ENCODE results near the gene MTFMT. TPM values are rescaled to one million over a fixed set of nuclear protein-coding genes. Genes with fewer than 3 reads are reported as not detected.
A peak's percentile ranks its signal among the peaks of the same experiment; 100 is the strongest.

Gene MTFMT
- total RNA-seq, 4 donors from 2014 or later: 11.7 to 159 (median 18.1) TPM

GRCh38 chr15:65062726-65063125 is 33.3 kb upstream of the MTFMT start:
- H3K36me3 ChIP-seq: no peaks in the 10 kb centered on the region
- DNase-seq (ENCODE audit: low spot score in 2 of 2): no peak
- H3K9me3 ChIP-seq: no peaks in the 10 kb centered on the region
- H3K27me3 ChIP-seq: peaks cover 17% of the 10 kb centered on the region
- peak overlapping the region; percentile 37 for H3K27ac ChIP-seq
- H3K4me1 ChIP-seq: peaks cover 14% of the 10 kb centered on the region
- TF ChIP-seq EP300 (IDR thresholded peaks at IDR 0.05) (no peak), POLR2A (IDR thresholded peaks at IDR 0.05) (no peak), POLR2AphosphoS5 (IDR thresholded peaks at IDR 0.05) (no peak)
- TF ChIP-seq, protein P1, sequence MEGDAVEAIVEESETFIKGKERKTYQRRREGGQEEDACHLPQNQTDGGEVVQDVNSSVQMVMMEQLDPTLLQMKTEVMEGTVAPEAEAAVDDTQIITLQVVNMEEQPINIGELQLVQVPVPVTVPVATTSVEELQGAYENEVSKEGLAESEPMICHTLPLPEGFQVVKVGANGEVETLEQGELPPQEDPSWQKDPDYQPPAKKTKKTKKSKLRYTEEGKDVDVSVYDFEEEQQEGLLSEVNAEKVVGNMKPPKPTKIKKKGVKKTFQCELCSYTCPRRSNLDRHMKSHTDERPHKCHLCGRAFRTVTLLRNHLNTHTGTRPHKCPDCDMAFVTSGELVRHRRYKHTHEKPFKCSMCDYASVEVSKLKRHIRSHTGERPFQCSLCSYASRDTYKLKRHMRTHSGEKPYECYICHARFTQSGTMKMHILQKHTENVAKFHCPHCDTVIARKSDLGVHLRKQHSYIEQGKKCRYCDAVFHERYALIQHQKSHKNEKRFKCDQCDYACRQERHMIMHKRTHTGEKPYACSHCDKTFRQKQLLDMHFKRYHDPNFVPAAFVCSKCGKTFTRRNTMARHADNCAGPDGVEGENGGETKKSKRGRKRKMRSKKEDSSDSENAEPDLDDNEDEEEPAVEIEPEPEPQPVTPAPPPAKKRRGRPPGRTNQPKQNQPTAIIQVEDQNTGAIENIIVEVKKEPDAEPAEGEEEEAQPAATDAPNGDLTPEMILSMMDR (IDR thresholded peaks at IDR 0.05): no peak
- H3K4me3 ChIP-seq: no peak overlapping the region
- WGBS: 82% methylated on average over 4 of the region's 5 CpGs

- 78% methylated on average over 5 of the region's 5 CpGs for WGBS
- TF ChIP-seq, protein P1 (IDR thresholded peaks at IDR 0.05): no peak
- TF ChIP-seq POLR2AphosphoS5 (IDR thresholded peaks at IDR 0.05): no peak
- H3K27ac ChIP-seq: no peak overlapping the region
- H3K27me3 ChIP-seq: peaks cover 10% of the 10 kb centered on the region
- peak in 1 of 2 donors; percentile 30 for DNase-seq (ENCODE audit: low spot score in 2 of 2)
- H3K9me3 ChIP-seq: no peaks in the 10 kb centered on the region
- H3K4me3 ChIP-seq: no peak overlapping the region
- peaks cover 8% of the 10 kb centered on the region for H3K4me1 ChIP-seq
- H3K36me3 ChIP-seq: no peaks in the 10 kb centered on the region
Measured at GRCh38 chr15:65062061-65062460, 32.6 kb upstream of the MTFMT start.

- Histone ChIP-seq H3K4me1 (peaks cover 8% of the 10 kb centered on the region), H3K9me3 (no peaks in the 10 kb centered on the region), H3K4me3 (no peak overlapping the region), H3K27me3 (no peaks in the 10 kb centered on the region), H3K36me3 (no peaks in the 10 kb centered on the region), H3K27ac (peak overlapping the region; percentile 49)
- no peak for TF ChIP-seq EP300 (IDR thresholded peaks at IDR 0.05)
- TF ChIP-seq, protein P1 (IDR thresholded peaks at IDR 0.05): no peak
- TF ChIP-seq POLR2A (IDR thresholded peaks at IDR 0.05): no peak
- no peak for TF ChIP-seq POLR2AphosphoS5 (IDR thresholded peaks at IDR 0.05)
- DNase-seq (ENCODE audit: low spot score in 2 of 2): peak in 1 of 2 donors; percentile 39
- WGBS: 85% methylated on average over 6 of the region's 6 CpGs
Measured at GRCh38 chr15:65060641-65061397, 31.4 kb upstream of the MTFMT start.

DNA sequence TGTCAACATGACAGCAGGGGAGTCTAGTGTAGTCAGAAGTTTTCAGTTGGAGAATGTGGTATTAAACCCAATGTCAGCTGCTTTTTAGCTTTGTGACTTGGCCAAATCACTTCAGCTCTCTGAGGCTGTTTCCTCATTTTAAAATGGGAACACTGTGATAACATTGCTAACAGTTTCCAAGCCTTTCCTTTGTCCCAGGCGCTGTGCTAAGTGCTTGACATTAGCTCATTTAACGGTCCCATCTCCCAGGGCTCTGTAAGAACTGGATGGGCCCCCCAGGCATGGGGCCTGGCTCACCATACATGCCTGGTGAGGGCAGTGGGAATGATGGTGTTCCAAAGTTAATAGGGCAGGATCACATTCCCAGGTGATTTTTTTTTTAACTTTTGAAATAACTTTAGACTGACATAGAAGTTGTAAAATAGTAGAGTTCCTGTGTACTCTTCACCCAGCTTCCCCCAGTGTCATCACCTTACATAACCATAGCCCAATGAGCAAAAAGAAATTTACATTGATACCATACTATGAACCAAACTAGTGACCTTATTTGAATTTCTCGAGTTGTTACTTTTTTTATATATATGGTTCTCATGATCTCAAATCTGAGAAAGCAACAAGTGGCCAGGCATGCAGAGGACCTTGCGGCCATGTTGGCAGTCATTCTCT is 30.6 kb upstream of the MTFMT start:
- TF ChIP-seq POLR2A (IDR thresholded peaks at IDR 0.05) (no peak), POLR2AphosphoS5 (IDR thresholded peaks at IDR 0.05) (no peak), EP300 (IDR thresholded peaks at IDR 0.05) (no peak)
- TF ChIP-seq, protein P1 (IDR thresholded peaks at IDR 0.05): no peak
- H3K27me3 ChIP-seq: no peaks in the 10 kb centered on the region
- 73% methylated on average over 4 of the region's 4 CpGs for WGBS
- no peaks in the 10 kb centered on the region for H3K36me3 ChIP-seq
- no peak overlapping the region for H3K4me3 ChIP-seq
- H3K27ac ChIP-seq: peak overlapping the region; percentile 49
- no peaks in the 10 kb centered on the region for H3K9me3 ChIP-seq
- H3K4me1 ChIP-seq: peaks cover 8% of the 10 kb centered on the region
- DNase-seq (ENCODE audit: low spot score in 2 of 2): peak in 1 of 2 donors; percentile 22

- Histone ChIP-seq H3K27me3 (no peaks in the 10 kb centered on the region), H3K4me3 (no peak overlapping the region), H3K27ac (peak overlapping the region; percentile 2), H3K4me1 (peaks cover 11% of the 10 kb centered on the region), H3K36me3 (no peaks in the 10 kb centered on the region), H3K9me3 (no peaks in the 10 kb centered on the region)
- peak in 1 of 2 donors; percentile 29 for DNase-seq (ENCODE audit: low spot score in 2 of 2)
- TF ChIP-seq POLR2AphosphoS5 (IDR thresholded peaks at IDR 0.05) (no peak), POLR2A (IDR thresholded peaks at IDR 0.05) (no peak), EP300 (IDR thresholded peaks at IDR 0.05) (no peak)
- TF ChIP-seq, protein P1 (IDR thresholded peaks at IDR 0.05): no peak
- 94% methylated on average over 3 of the region's 3 CpGs for WGBS
Measured at GRCh38 chr15:65059369-65059750, 29.9 kb upstream of the MTFMT start.
